IPS-15b (cell line): Measurements from ENCODE around the gene USP2.
A peak's percentile ranks its signal among the peaks of the same experiment; 100 is the strongest.

Source experiments
- H3K27me3 ChIP-seq: one replicate; pipeline ENCODE4 v1.6.1; 2013; ENCODE audit warnings: low read length; ENCODE audit not compliant: control insufficient read depth, insufficient read depth
- H3K36me3 ChIP-seq: one replicate; pipeline ENCODE4 v1.6.1; 2013; ENCODE audit warnings: low read length; ENCODE audit not compliant: control insufficient read depth, insufficient read depth
- H3K4me1 ChIP-seq: one replicate; pipeline ENCODE4 v1.6.1; 2013; ENCODE audit warnings: mild to moderate bottlenecking, low read length; ENCODE audit not compliant: control insufficient read depth, insufficient read depth
- H3K4me3 ChIP-seq: one replicate; pipeline ENCODE4 v1.5.1; 2013; ENCODE audit warnings: low read depth, low read length
- H3K9ac ChIP-seq: one replicate; pipeline ENCODE4 v1.6.1; 2013; ENCODE audit warnings: low read depth, mild to moderate bottlenecking, low read length
- H3K9me3 ChIP-seq: one replicate; pipeline ENCODE4 v1.6.1; 2013; ENCODE audit warnings: mild to moderate bottlenecking, low read length; ENCODE audit not compliant: control insufficient read depth, insufficient read depth

USP2 gene

GRCh38 chr11:119381181-119381988 is at the start of gene USP2:
Gene USP2, minus strand, starts transcription at chr11:119381690. Its CDS starts 8,210 bp downstream, at chr11:119373480.
- peak within 1 kb of the TSS; percentile 82 for H3K4me3 ChIP-seq
- H3K4me1 ChIP-seq, result peaks cover 25% of the 10 kb centered on the region
- H3K36me3 ChIP-seq, result no peaks in the 10 kb centered on the region
- no peaks in the 10 kb centered on the region for H3K9me3 ChIP-seq
- H3K27me3 ChIP-seq, result peaks cover 38% of the 10 kb centered on the region
- H3K9ac ChIP-seq, result no peak within 1 kb of the TSS

GRCh38 chr11:119427279-119427678 is 45.8 kb upstream of the USP2 start:
- H3K9ac ChIP-seq, result no peak overlapping the region
- H3K4me1 ChIP-seq, result peaks cover 6% of the 10 kb centered on the region
- no peak overlapping the region for H3K4me3 ChIP-seq
- H3K9me3 ChIP-seq, result no peaks in the 10 kb centered on the region
- H3K27me3 ChIP-seq, result peaks cover 4% of the 10 kb centered on the region
- no peaks in the 10 kb centered on the region for H3K36me3 ChIP-seq

GRCh38 chr11:119426142-119426541 is 44.7 kb upstream of the USP2 start:
- H3K4me1 ChIP-seq, result peaks cover 11% of the 10 kb centered on the region
- peaks cover 4% of the 10 kb centered on the region for H3K27me3 ChIP-seq
- no peak overlapping the region for H3K9ac ChIP-seq
- H3K4me3 ChIP-seq, result no peak overlapping the region
- H3K36me3 ChIP-seq, result no peaks in the 10 kb centered on the region
- no peaks in the 10 kb centered on the region for H3K9me3 ChIP-seq

GRCh38 chr11:119424775-119425174 is 43.3 kb upstream of the USP2 start:
- Histone ChIP-seq H3K4me1 (peaks cover 17% of the 10 kb centered on the region), H3K9me3 (no peaks in the 10 kb centered on the region), H3K36me3 (peaks cover 5% of the 10 kb centered on the region), H3K9ac (no peak overlapping the region), H3K27me3 (peaks cover 4% of the 10 kb centered on the region), H3K4me3 (no peak overlapping the region)

- Histone ChIP-seq H3K9ac (no peak overlapping the region), H3K4me3 (no peak overlapping the region), H3K9me3 (no peaks in the 10 kb centered on the region), H3K4me1 (peaks cover 17% of the 10 kb centered on the region), H3K36me3 (peaks cover 10% of the 10 kb centered on the region), H3K27me3 (peaks cover 4% of the 10 kb centered on the region)
Measured at GRCh38 chr11:119424276-119424675, 42.8 kb upstream of the USP2 start.

GRCh38 chr11:119423509-119424254 is 42.2 kb upstream of the USP2 start:
- Histone ChIP-seq H3K27me3 (peaks cover 4% of the 10 kb centered on the region), H3K9ac (no peak overlapping the region), H3K4me1 (peaks cover 17% of the 10 kb centered on the region), H3K4me3 (peak overlapping the region; percentile 96), H3K9me3 (no peaks in the 10 kb centered on the region), H3K36me3 (peaks cover 16% of the 10 kb centered on the region)

GRCh38 chr11:119422809-119423508 is 41.5 kb upstream of the USP2 start, which contains the start of gene THY1:
Gene THY1, minus strand, starts transcription at chr11:119423172. Its CDS starts 2,267 bp downstream, at chr11:119420905.
- no peaks in the 10 kb centered on the region for H3K9me3 ChIP-seq
- H3K9ac ChIP-seq, result peak within 1 kb of the TSS; percentile 85
- H3K4me1 ChIP-seq, result peaks cover 17% of the 10 kb centered on the region
- peaks cover 4% of the 10 kb centered on the region for H3K27me3 ChIP-seq
- H3K4me3 ChIP-seq, result peak within 1 kb of the TSS; percentile 96
- H3K36me3 ChIP-seq, result peaks cover 23% of the 10 kb centered on the region

- H3K36me3 ChIP-seq, result peaks cover 25% of the 10 kb centered on the region
- peak overlapping the region; percentile 96 for H3K4me3 ChIP-seq
- H3K9ac ChIP-seq, result peak overlapping the region; percentile 85
- no peaks in the 10 kb centered on the region for H3K9me3 ChIP-seq
- H3K4me1 ChIP-seq, result peaks cover 20% of the 10 kb centered on the region
- H3K27me3 ChIP-seq, result peaks cover 4% of the 10 kb centered on the region
Measured at GRCh38 chr11:119421941-119422808, 40.7 kb upstream of the USP2 start.

GRCh38 chr11:119421351-119421750 is 39.9 kb upstream of the USP2 start:
- Histone ChIP-seq H3K4me3 (peak overlapping the region; percentile 96), H3K4me1 (peaks cover 24% of the 10 kb centered on the region), H3K9me3 (no peaks in the 10 kb centered on the region), H3K9ac (peak overlapping the region; percentile 85), H3K27me3 (peaks cover 4% of the 10 kb centered on the region), H3K36me3 (peaks cover 25% of the 10 kb centered on the region)

GRCh38 chr11:119420631-119421030 is 39.1 kb upstream of the USP2 start:
- peaks cover 4% of the 10 kb centered on the region for H3K27me3 ChIP-seq
- peaks cover 25% of the 10 kb centered on the region for H3K36me3 ChIP-seq
- H3K9ac ChIP-seq, result no peak overlapping the region
- peaks cover 19% of the 10 kb centered on the region for H3K4me1 ChIP-seq
- no peaks in the 10 kb centered on the region for H3K9me3 ChIP-seq
- H3K4me3 ChIP-seq, result peak overlapping the region; percentile 96
